GM12878 (cell line): Measurements from ENCODE around the gene ACOT7. TPM values are rescaled to one million over a fixed set of nuclear protein-coding genes. Genes with fewer than 3 reads are reported as not detected.

Source experiments
- ATAC-seq: fragments of 200-7000 bp; cut with Tn5 transposase; 3 replicates; pipeline ENCODE4 v1.9.1; 2020; ENCODE audit warnings: mild to moderate bottlenecking, moderate library complexity
- BruUV-seq: library from RNA; stranded (reverse); fragments of 400-500 nt; replicated peaks from 2 replicates; lab custom pipeline; 2021; lab: Mats Ljungman, UMichigan
- CTCF ChIA-PET: fragments of 300-600 bp; sonication (Branson Sonifier 250); formaldehyde crosslinking; extraction: SDS; loops from one replicate; lab custom pipeline; 2021; ENCODE audit warnings: inconsistent platforms; lab: Yijun Ruan, JAX
- POLR2A ChIA-PET: fragments of 350-600 bp; formaldehyde crosslinking; extraction: SDS; loops from one replicate; lab custom pipeline; 2021; ENCODE audit warnings: inconsistent platforms; lab: Charles Lee
- RAD21 ChIA-PET: fragments of 300-600 bp; sonication (Branson Sonifier 250); formaldehyde crosslinking; loops from one replicate; lab custom pipeline; 2023; ENCODE audit warnings: antibody characterized with exemption; ENCODE audit not compliant: unreplicated experiment; lab: Charles Lee
- SMC1A ChIA-PET: fragments of 300-600 bp; sonication (Branson Sonifier 250); formaldehyde crosslinking; loops from one replicate; lab custom pipeline; 2023; ENCODE audit not compliant: unreplicated experiment, uncharacterized antibody; lab: Charles Lee
- DNase-seq: peaks from one replicate; pipeline ENCODE4 v3.0.0-alpha.2; 2011; ENCODE audit warnings: low read depth, low spot score
- FAIRE-seq: peaks from 3 replicates; lab custom pipeline; 2011; peaks lifted over from hg19 to GRCh38; lab: Jason Lieb, UNC
- H2AFZ ChIP-seq: 2 replicates; pipeline ENCODE4 v1.6.0; 2011; ENCODE audit warnings: low read depth, low read length, control low read depth; ENCODE audit not compliant: control insufficient read depth
- H3K27ac ChIP-seq: 2 replicates; pipeline ENCODE4 v1.5.1; 2011; ENCODE audit warnings: control low read depth; ENCODE audit not compliant: control insufficient read depth, insufficient read depth
- H3K27me3 ChIP-seq, 2 experiments: replicated peaks in 1 of 2; 2 replicates each; pipeline versions ENCODE4 v1.6.0 to v1.6.1; 2011; ENCODE audit warnings: low read length in 1 of 2; ENCODE audit not compliant: control insufficient read depth in 2 of 2, insufficient read depth in 2 of 2
- H3K36me3 ChIP-seq, 2 experiments: 2 replicates each; pipeline ENCODE4 v1.5.1; 2011; ENCODE audit warnings: low read length in 1 of 2; ENCODE audit not compliant: control insufficient read depth in 2 of 2, insufficient read depth in 2 of 2
- H3K4me1 ChIP-seq: 2 replicates; pipeline ENCODE4 v1.6.1; 2011; ENCODE audit warnings: mild to moderate bottlenecking, low read length, moderate library complexity, mixed read lengths; ENCODE audit not compliant: control insufficient read depth, insufficient read depth
- H3K4me2 ChIP-seq: 2 replicates; pipeline ENCODE4 v1.6.0; 2011; ENCODE audit warnings: control low read depth; ENCODE audit not compliant: control insufficient read depth, insufficient read depth
- H3K4me3 ChIP-seq: fragments of 200-600 bp; sonication (generic); 2 replicates; pipeline ENCODE4 v1.5.1; 2016
- H3K79me2 ChIP-seq: 2 replicates; pipeline ENCODE4 v1.6.0; 2011; ENCODE audit warnings: low read length; ENCODE audit not compliant: control insufficient read depth, insufficient read depth
- H3K9ac ChIP-seq: 2 replicates; pipeline ENCODE4 v1.8.0; 2011; ENCODE audit warnings: low read length, control low read depth, mixed read lengths; ENCODE audit not compliant: control insufficient read depth, insufficient read depth
- H3K9me3 ChIP-seq: replicated peaks from 3 replicates; pipeline ENCODE4 v1.5.1; 2011; ENCODE audit warnings: mild to moderate bottlenecking, low read length; ENCODE audit not compliant: control insufficient read depth, insufficient read depth
- H4K20me1 ChIP-seq: 2 replicates; pipeline ENCODE4 v1.6.0; 2011; ENCODE audit not compliant: control insufficient read depth, insufficient read depth
- CEBPB ChIP-seq, 2 experiments: fragments of 150-350 bp in 1 of 2; IDR thresholded peaks; 2 replicates each; pipeline ENCODE4 v1.6.1; 2012 to 2014; ENCODE audit warnings: low read depth in 2 of 2, low read length in 2 of 2, borderline replicate concordance in 1 of 2, inconsistent platforms in 1 of 2
- ETV6 ChIP-seq, 2 experiments: fragments of 450-650 bp in 1 of 2; IDR thresholded peaks in 1 of 2; conservative IDR thresholded peaks in 1 of 2; 2 replicates each; pipeline ENCODE4 v1.6.1; 2014; ENCODE audit warnings: antibody characterized with exemption in 1 of 2, borderline replicate concordance in 1 of 2, low read depth in 1 of 2, mild to moderate bottlenecking in 1 of 2, moderate library complexity in 1 of 2
- EZH2 ChIP-seq: IDR thresholded peaks from 2 replicates; pipeline ENCODE4 v1.6.1; 2012; ENCODE audit warnings: low read depth, mild to moderate bottlenecking, control low read depth, inconsistent platforms, low read length, borderline replicate concordance; ENCODE audit not compliant: control insufficient read depth
- KLF5 ChIP-seq: fragments of 450-650 bp; IDR thresholded peaks from 2 replicates; pipeline ENCODE4 v1.6.1; 2014; ENCODE audit warnings: mild to moderate bottlenecking; ENCODE audit not compliant: partially characterized antibody
- NFYB ChIP-seq: IDR thresholded peaks from 2 replicates; pipeline ENCODE4 v1.6.1; 2011; ENCODE audit warnings: low read depth, mild to moderate bottlenecking, low read length, improper control_type of control experiment, moderate library complexity; ENCODE audit not compliant: insufficient read depth
- NKRF ChIP-seq: fragments of 450-650 bp; conservative IDR thresholded peaks from 2 replicates; pipeline ENCODE4 v1.6.1; 2017; ENCODE audit warnings: mild to moderate bottlenecking, moderate library complexity
- PAX8 ChIP-seq: fragments of 450-650 bp; IDR thresholded peaks from 2 replicates; pipeline ENCODE4 v1.6.1; 2017; ENCODE audit warnings: mild to moderate bottlenecking, moderate library complexity
- RCOR1 ChIP-seq: conservative IDR thresholded peaks from 2 replicates; pipeline ENCODE4 v1.6.1; 2012; ENCODE audit warnings: low read depth, low read length, improper control_type of control experiment
- SRF ChIP-seq, 2 experiments: IDR thresholded peaks; 2 replicates each; pipeline ENCODE4 v1.6.1; 2011; ENCODE audit warnings: low read depth in 2 of 2, low read length in 2 of 2, mild to moderate bottlenecking in 1 of 2, moderate library complexity in 1 of 2
- YBX1 ChIP-seq: fragments of 450-650 bp; IDR thresholded peaks from 2 replicates; pipeline ENCODE4 v1.6.1; 2016; ENCODE audit warnings: antibody characterized with exemption
- WGBS: methylation state at CpG from one replicate; pipeline ENCODE4 v1.1.6; 2016; ENCODE audit warnings: low lambda C conversion rate; ENCODE audit not compliant: insufficient replicate concordance, insufficient coverage; ENCODE audit errors: missing lambda C conversion rate; 5-methylcytosine and 5-hydroxymethylcytosine counted together
- in situ Hi-C: fragments of 300-500 bp; cut with MboI; formaldehyde crosslinking; loops from 9 replicates; pipeline ENCODE4 v1.14.3; 2018; ENCODE audit warnings: mixed read lengths
- intact Hi-C: fragments of 100-400 bp; cut with micrococcal nuclease; formaldehyde crosslinking; loops from one replicate; pipeline ENCODE4 v1.14.2; 2022; ENCODE audit not compliant: unreplicated experiment
- polyA plus RNA-seq, 11 experiments: library from polyadenylated mRNA; depleted of rRNA in 4 of 11; unstranded in 6 of 11; stranded (reverse) in 5 of 11; fragments of >200 nt; fragmentation: Nextera tagmentation in 4 of 11; fragmentation: Illumina TruSeq in 1 of 11; extraction: Ambion mirVana in 4 of 11; extraction: Trizol in 1 of 11; gene quantifications; 1 replicate in 1 of 11; 2 replicates in 10 of 11; pipeline versions ENCODE4 v1.2.1 to v1.2.3, GENCODE V29; 2011 to 2016; ENCODE audit warnings: inconsistent platforms in 2 of 11, missing spikeins in 2 of 11, low read depth in 1 of 11
- total RNA-seq, 4 experiments: library from RNA; depleted of rRNA in 3 of 4; stranded (reverse); fragments of >200 nt in 3 of 4; fragmentation: Illumina TruSeq in 1 of 4; extraction: Trizol in 1 of 4; gene quantifications; 2 replicates each; pipeline versions ENCODE4 v1.2.1 to v1.2.3, GENCODE V29; 2013 to 2021
- TF ChIP-seq, protein P1 (sequence below): fragments of 450-650 bp; IDR thresholded peaks from 2 replicates; pipeline ENCODE4 v1.6.1; 2017; ENCODE audit warnings: mild to moderate bottlenecking, low read depth, inconsistent platforms; ENCODE audit not compliant: poor library complexity, severe bottlenecking
- TF ChIP-seq, protein P2 (sequence below): fragments of 450-650 bp; IDR thresholded peaks from 2 replicates; pipeline ENCODE4 v1.6.1; 2016; ENCODE audit warnings: mild to moderate bottlenecking, moderate library complexity, borderline replicate concordance

The ACOT7 gene
- total and polyA plus RNA-seq, 10 of the 15 experiments (the other 5 are each of a cell fraction or from before 2014, with no cell fraction given): 8.9 to 206 (median 61.2) TPM

DNA sequence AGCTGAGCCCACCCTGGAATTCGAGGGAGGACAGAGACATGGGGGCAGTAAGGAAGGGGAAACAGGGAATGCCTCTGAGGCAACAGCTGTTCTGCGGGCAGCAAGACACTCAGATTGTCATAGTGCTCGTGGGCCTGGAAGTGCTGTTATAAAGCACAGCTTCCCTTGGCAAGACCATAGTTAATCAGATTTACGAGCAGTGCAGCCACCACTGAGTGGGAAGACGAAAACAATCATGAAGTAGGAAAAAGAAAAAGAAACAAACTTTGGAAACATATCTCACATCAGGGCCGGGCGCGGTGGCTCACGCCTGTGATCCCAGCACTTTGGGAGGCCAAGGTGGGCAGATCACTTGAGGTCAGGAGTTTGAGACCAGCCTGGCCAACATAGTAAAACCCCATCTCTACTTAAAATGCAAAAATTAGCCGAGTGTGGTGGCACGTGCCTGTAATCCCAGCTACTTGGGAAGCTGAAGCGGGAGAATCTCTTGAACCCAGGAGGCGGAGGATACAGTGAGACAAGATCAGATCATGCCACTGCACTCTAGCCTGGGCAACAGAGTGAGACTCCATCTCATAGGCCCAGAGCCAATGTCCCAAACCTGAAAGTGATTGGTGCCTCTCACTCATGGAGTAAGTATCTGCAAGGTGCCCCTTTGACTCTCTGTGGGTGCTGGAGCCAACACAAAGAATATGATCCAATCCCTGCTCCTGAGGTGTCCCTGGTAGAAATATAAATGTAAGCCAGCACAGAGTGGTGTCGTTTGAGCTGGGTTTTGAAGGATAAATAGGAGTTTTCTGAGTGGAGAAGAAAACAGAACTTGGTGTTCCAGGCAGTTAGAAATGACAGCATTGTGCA is 77.1 kb downstream of the ACOT7 start:
- CTCF ChIA-PET: interaction anchor here (1.1 kb wide), 1 partner anchor 122 kb away, joined by 3 read pairs; no protein-coding TSS in a partner anchor
- Histone ChIP-seq H3K79me2 (no peaks in the 10 kb centered on the region), H3K27ac (no peak overlapping the region), H4K20me1 (no peaks in the 10 kb centered on the region), H3K4me1 (no peaks in the 10 kb centered on the region), H3K27me3 (no peaks in the 10 kb centered on the region), H3K36me3 (peaks cover 0 to 5% of the 10 kb centered on the region in 2 experiments; a peak in 3 of 4 replicates), H3K4me3 (no peak overlapping the region), H2AFZ (no peak overlapping the region), H3K9me3 (no peaks in the 10 kb centered on the region), H3K9ac (no peak overlapping the region), H3K4me2 (no peak overlapping the region)
- intact Hi-C loops (no loop called here), in situ Hi-C loops (no loop called here)
- no peak for DNase-seq
- POLR2A ChIA-PET: interaction anchor here (0.6 kb wide), 2 partner anchors 60 to 222 kb away, joined by 3 to 5 read pairs; no protein-coding TSS in a partner anchor
- SMC1A ChIA-PET: no interaction called here
- RAD21 ChIA-PET: interaction anchor here (0.6 kb wide), 1 partner anchor 86 kb away, joined by 4 read pairs; no protein-coding TSS in a partner anchor
- BruUV-seq: no TSS peak
- 89% methylated on average over 14 of the region's 14 CpGs for WGBS
- no peak for ATAC-seq
- no peak for FAIRE-seq
- no peak for TF ChIP-seq CEBPB (IDR thresholded peaks at IDR 0.05; ENCODE audit: borderline replicate concordance in 1 of 2, low read depth in 2 of 2, low read length in 2 of 2)
- no peak for TF ChIP-seq RCOR1
- no peak for TF ChIP-seq NKRF
- TF ChIP-seq YBX1: no peak
- no peak for TF ChIP-seq NFYB
- TF ChIP-seq SRF (IDR thresholded peaks at IDR 0.05; ENCODE audit: low read depth in 2 of 2, low read length in 2 of 2): no peak
- TF ChIP-seq ETV6 (conservative IDR thresholded peaks at IDR 0.05 in 1 of 2, IDR thresholded peaks at IDR 0.05 in 1 of 2; ENCODE audit: borderline replicate concordance in 1 of 2, low read depth in 1 of 2): no peak
- no peak for TF ChIP-seq KLF5
- no peak for TF ChIP-seq EZH2
- TF ChIP-seq, protein P1, sequence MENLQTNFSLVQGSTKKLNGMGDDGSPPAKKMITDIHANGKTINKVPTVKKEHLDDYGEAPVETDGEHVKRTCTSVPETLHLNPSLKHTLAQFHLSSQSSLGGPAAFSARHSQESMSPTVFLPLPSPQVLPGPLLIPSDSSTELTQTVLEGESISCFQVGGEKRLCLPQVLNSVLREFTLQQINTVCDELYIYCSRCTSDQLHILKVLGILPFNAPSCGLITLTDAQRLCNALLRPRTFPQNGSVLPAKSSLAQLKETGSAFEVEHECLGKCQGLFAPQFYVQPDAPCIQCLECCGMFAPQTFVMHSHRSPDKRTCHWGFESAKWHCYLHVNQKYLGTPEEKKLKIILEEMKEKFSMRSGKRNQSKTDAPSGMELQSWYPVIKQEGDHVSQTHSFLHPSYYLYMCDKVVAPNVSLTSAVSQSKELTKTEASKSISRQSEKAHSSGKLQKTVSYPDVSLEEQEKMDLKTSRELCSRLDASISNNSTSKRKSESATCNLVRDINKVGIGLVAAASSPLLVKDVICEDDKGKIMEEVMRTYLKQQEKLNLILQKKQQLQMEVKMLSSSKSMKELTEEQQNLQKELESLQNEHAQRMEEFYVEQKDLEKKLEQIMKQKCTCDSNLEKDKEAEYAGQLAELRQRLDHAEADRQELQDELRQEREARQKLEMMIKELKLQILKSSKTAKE: no peak
- TF ChIP-seq, protein P2, sequence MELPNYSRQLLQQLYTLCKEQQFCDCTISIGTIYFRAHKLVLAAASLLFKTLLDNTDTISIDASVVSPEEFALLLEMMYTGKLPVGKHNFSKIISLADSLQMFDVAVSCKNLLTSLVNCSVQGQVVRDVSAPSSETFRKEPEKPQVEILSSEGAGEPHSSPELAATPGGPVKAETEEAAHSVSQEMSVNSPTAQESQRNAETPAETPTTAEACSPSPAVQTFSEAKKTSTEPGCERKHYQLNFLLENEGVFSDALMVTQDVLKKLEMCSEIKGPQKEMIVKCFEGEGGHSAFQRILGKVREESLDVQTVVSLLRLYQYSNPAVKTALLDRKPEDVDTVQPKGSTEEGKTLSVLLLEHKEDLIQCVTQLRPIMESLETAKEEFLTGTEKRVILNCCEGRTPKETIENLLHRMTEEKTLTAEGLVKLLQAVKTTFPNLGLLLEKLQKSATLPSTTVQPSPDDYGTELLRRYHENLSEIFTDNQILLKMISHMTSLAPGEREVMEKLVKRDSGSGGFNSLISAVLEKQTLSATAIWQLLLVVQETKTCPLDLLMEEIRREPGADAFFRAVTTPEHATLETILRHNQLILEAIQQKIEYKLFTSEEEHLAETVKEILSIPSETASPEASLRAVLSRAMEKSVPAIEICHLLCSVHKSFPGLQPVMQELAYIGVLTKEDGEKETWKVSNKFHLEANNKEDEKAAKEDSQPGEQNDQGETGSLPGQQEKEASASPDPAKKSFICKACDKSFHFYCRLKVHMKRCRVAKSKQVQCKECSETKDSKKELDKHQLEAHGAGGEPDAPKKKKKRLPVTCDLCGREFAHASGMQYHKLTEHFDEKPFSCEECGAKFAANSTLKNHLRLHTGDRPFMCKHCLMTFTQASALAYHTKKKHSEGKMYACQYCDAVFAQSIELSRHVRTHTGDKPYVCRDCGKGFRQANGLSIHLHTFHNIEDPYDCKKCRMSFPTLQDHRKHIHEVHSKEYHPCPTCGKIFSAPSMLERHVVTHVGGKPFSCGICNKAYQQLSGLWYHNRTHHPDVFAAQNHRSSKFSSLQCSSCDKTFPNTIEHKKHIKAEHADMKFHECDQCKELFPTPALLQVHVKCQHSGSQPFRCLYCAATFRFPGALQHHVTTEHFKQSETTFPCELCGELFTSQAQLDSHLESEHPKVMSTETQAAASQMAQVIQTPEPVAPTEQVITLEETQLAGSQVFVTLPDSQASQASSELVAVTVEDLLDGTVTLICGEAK: no peak
- no peak for TF ChIP-seq PAX8
